Measurements from ENCODE around the gene ABTB2. TPM values are rescaled to one million over a fixed set of nuclear protein-coding genes. Genes with fewer than 3 reads are reported as not detected.
"Not testable (repeated sequence)": the region's sequence is repeated elsewhere in the genome, so short reads cannot be mapped to it uniquely, and the experiment has no call there.

The ABTB2 gene
- total RNA-seq, 1 donor = 2.3 TPM

GRCh38 chr11:34234086-34234740 lies 123.6 kb downstream of the ABTB2 start:
- H3K4me3 ChIP-seq (ENCODE audit: low read length) = no peak overlapping the region

GRCh38 chr11:34233215-34233614 lies 124.6 kb downstream of the ABTB2 start:
- H3K9me3 ChIP-seq (ENCODE audit: low read depth, low read length) = no peaks in the 10 kb centered on the region
- H3K4me1 ChIP-seq (ENCODE audit: insufficient read depth, low read length) = peaks cover 7% of the 10 kb centered on the region
- H3K4me3 ChIP-seq (ENCODE audit: low read length) = no peak overlapping the region
- H3K27me3 ChIP-seq (ENCODE audit: insufficient read depth, low read length) = no peaks in the 10 kb centered on the region

More at GRCh38 chr11:34234086-34234740, 123.6 kb downstream of the ABTB2 start:
- Histone ChIP-seq H3K4me1 (ENCODE audit: insufficient read depth, low read length) (peaks cover 7% of the 10 kb centered on the region), H3K27me3 (ENCODE audit: insufficient read depth, low read length) (no peaks in the 10 kb centered on the region), H3K9me3 (ENCODE audit: low read depth, low read length) (no peaks in the 10 kb centered on the region)

GRCh38 chr11:34232807-34233206 lies 125.0 kb downstream of the ABTB2 start:
- peaks cover 7% of the 10 kb centered on the region for H3K4me1 ChIP-seq (ENCODE audit: insufficient read depth, low read length)
- H3K9me3 ChIP-seq (ENCODE audit: low read depth, low read length) = no peaks in the 10 kb centered on the region
- H3K27me3 ChIP-seq (ENCODE audit: insufficient read depth, low read length) = no peaks in the 10 kb centered on the region
- H3K4me3 ChIP-seq (ENCODE audit: low read length) = no peak overlapping the region

GRCh38 chr11:34226210-34226609 lies 131.6 kb downstream of the ABTB2 start:
- Histone ChIP-seq H3K4me1 (ENCODE audit: insufficient read depth, low read length) (no peaks in the 10 kb centered on the region), H3K9me3 (ENCODE audit: low read depth, low read length) (no peaks in the 10 kb centered on the region), H3K4me3 (ENCODE audit: low read length) (no peak overlapping the region), H3K27me3 (ENCODE audit: insufficient read depth, low read length) (no peaks in the 10 kb centered on the region)

- H3K4me3 ChIP-seq (ENCODE audit: low read length) = no peak overlapping the region
- no peaks in the 10 kb centered on the region for H3K4me1 ChIP-seq (ENCODE audit: insufficient read depth, low read length)
- H3K9me3 ChIP-seq (ENCODE audit: low read depth, low read length) = no peaks in the 10 kb centered on the region
- H3K27me3 ChIP-seq (ENCODE audit: insufficient read depth, low read length) = no peaks in the 10 kb centered on the region
Measured at GRCh38 chr11:34225091-34225490, 132.7 kb downstream of the ABTB2 start.

- H3K9me3 ChIP-seq (ENCODE audit: low read depth, low read length) = no peaks in the 10 kb centered on the region
- H3K27me3 ChIP-seq (ENCODE audit: insufficient read depth, low read length) = no peaks in the 10 kb centered on the region
- no peaks in the 10 kb centered on the region for H3K4me1 ChIP-seq (ENCODE audit: insufficient read depth, low read length)
- H3K4me3 ChIP-seq (ENCODE audit: low read length) = no peak overlapping the region
Measured at GRCh38 chr11:34224434-34224966, 133.3 kb downstream of the ABTB2 start.

GRCh38 chr11:34223907-34224306 lies 133.9 kb downstream of the ABTB2 start:
- H3K27me3 ChIP-seq (ENCODE audit: insufficient read depth, low read length) = no peaks in the 10 kb centered on the region
- no peak overlapping the region for H3K4me3 ChIP-seq (ENCODE audit: low read length)
- H3K4me1 ChIP-seq (ENCODE audit: insufficient read depth, low read length) = no peaks in the 10 kb centered on the region
- no peaks in the 10 kb centered on the region for H3K9me3 ChIP-seq (ENCODE audit: low read depth, low read length)

- Histone ChIP-seq H3K4me1 (ENCODE audit: insufficient read depth, low read length) (no peaks in the 10 kb centered on the region), H3K27me3 (ENCODE audit: insufficient read depth, low read length) (no peaks in the 10 kb centered on the region), H3K4me3 (ENCODE audit: low read length) (no peak overlapping the region), H3K9me3 (ENCODE audit: low read depth, low read length) (no peaks in the 10 kb centered on the region)
Measured at GRCh38 chr11:34223021-34223813, 134.6 kb downstream of the ABTB2 start.

GRCh38 chr11:34222030-34222429 lies 135.8 kb downstream of the ABTB2 start:
- no peaks in the 10 kb centered on the region for H3K27me3 ChIP-seq (ENCODE audit: insufficient read depth, low read length)
- no peak overlapping the region for H3K4me3 ChIP-seq (ENCODE audit: low read length)
- H3K4me1 ChIP-seq (ENCODE audit: insufficient read depth, low read length) = no peaks in the 10 kb centered on the region
- no peaks in the 10 kb centered on the region for H3K9me3 ChIP-seq (ENCODE audit: low read depth, low read length)

GRCh38 chr11:34219941-34220370 lies 137.9 kb downstream of the ABTB2 start:
- Histone ChIP-seq H3K27me3 (ENCODE audit: insufficient read depth, low read length) (no peaks in the 10 kb centered on the region), H3K4me3 (ENCODE audit: low read length) (no peak overlapping the region), H3K4me1 (ENCODE audit: insufficient read depth, low read length) (no peaks in the 10 kb centered on the region), H3K9me3 (ENCODE audit: low read depth, low read length) (no peaks in the 10 kb centered on the region)

GRCh38 chr11:34219279-34219678 lies 138.5 kb downstream of the ABTB2 start:
- no peaks in the 10 kb centered on the region for H3K4me1 ChIP-seq (ENCODE audit: insufficient read depth, low read length)
- H3K9me3 ChIP-seq (ENCODE audit: low read depth, low read length) = no peaks in the 10 kb centered on the region
- no peak overlapping the region for H3K4me3 ChIP-seq (ENCODE audit: low read length)
- H3K27me3 ChIP-seq (ENCODE audit: insufficient read depth, low read length) = no peaks in the 10 kb centered on the region

- not testable (repeated sequence) for H3K4me3 ChIP-seq (ENCODE audit: low read length); H3K9me3 ChIP-seq (ENCODE audit: low read depth, low read length); H3K4me1 ChIP-seq (ENCODE audit: insufficient read depth, low read length); H3K27me3 ChIP-seq (ENCODE audit: insufficient read depth, low read length)
Measured at GRCh38 chr11:34218756-34219155, 139.1 kb downstream of the ABTB2 start.

GRCh38 chr11:34218067-34218466 lies 139.7 kb downstream of the ABTB2 start:
- H3K4me3 ChIP-seq (ENCODE audit: low read length) = no peak overlapping the region
- H3K27me3 ChIP-seq (ENCODE audit: insufficient read depth, low read length) = no peaks in the 10 kb centered on the region
- no peaks in the 10 kb centered on the region for H3K9me3 ChIP-seq (ENCODE audit: low read depth, low read length)
- no peaks in the 10 kb centered on the region for H3K4me1 ChIP-seq (ENCODE audit: insufficient read depth, low read length)

- no peaks in the 10 kb centered on the region for H3K27me3 ChIP-seq (ENCODE audit: insufficient read depth, low read length)
Measured at GRCh38 chr11:34216706-34217105, 141.1 kb downstream of the ABTB2 start.

GRCh38 chr11:34215806-34216453 lies 141.9 kb downstream of the ABTB2 start:
- H3K4me1 ChIP-seq (ENCODE audit: insufficient read depth, low read length) = no peaks in the 10 kb centered on the region
- no peaks in the 10 kb centered on the region for H3K9me3 ChIP-seq (ENCODE audit: low read depth, low read length)
- H3K4me3 ChIP-seq (ENCODE audit: low read length) = no peak overlapping the region
- H3K27me3 ChIP-seq (ENCODE audit: insufficient read depth, low read length) = no peaks in the 10 kb centered on the region

More at GRCh38 chr11:34216706-34217105, 141.1 kb downstream of the ABTB2 start:
- H3K4me3 ChIP-seq (ENCODE audit: low read length) = no peak overlapping the region
- H3K4me1 ChIP-seq (ENCODE audit: insufficient read depth, low read length) = no peaks in the 10 kb centered on the region
- no peaks in the 10 kb centered on the region for H3K9me3 ChIP-seq (ENCODE audit: low read depth, low read length)
